ENCODE measurements around the gene ABCG1.

DNA sequence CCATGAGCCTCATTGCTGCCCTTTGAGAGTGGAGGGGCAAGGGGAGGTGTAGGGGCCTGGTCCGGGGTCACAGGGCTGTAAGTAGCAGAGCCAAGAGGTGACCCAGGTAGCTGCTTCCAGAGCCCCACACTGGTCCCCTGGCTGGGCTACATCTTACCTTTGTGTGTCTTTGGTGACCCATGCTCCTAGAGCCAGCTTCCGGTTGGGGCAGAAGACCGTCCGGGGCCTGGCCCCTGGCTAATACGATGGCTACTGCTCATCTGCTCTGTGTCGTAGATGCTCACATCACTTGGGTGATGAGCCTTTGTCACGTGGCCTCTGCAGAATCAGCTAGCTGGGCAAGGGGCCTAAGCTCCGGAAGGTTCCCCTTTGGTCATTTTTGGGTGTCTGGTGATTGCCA is 20.6 kb downstream of the ABCG1 start:
- no peak for TF ChIP-seq POLR2AphosphoS5 (IDR thresholded peaks at IDR 0.05)
- TF ChIP-seq, protein P1, sequence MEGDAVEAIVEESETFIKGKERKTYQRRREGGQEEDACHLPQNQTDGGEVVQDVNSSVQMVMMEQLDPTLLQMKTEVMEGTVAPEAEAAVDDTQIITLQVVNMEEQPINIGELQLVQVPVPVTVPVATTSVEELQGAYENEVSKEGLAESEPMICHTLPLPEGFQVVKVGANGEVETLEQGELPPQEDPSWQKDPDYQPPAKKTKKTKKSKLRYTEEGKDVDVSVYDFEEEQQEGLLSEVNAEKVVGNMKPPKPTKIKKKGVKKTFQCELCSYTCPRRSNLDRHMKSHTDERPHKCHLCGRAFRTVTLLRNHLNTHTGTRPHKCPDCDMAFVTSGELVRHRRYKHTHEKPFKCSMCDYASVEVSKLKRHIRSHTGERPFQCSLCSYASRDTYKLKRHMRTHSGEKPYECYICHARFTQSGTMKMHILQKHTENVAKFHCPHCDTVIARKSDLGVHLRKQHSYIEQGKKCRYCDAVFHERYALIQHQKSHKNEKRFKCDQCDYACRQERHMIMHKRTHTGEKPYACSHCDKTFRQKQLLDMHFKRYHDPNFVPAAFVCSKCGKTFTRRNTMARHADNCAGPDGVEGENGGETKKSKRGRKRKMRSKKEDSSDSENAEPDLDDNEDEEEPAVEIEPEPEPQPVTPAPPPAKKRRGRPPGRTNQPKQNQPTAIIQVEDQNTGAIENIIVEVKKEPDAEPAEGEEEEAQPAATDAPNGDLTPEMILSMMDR (IDR thresholded peaks at IDR 0.05), result no peak
- no peak for TF ChIP-seq POLR2A (IDR thresholded peaks at IDR 0.05; ENCODE audit: low read depth)

Measured in esophagus muscularis mucosa (tissue), 3 donors.